OCI-LY1 (cell line): Measurements from ENCODE around the gene PSMD7.
"Not testable (repeated sequence)": the region's sequence is repeated elsewhere in the genome, so short reads cannot be mapped to it uniquely, and the experiment has no call there.

ENCODE experiments used
- H2AFZ ChIP-seq: fragments of 200-600 bp; sonication (generic), shearing (Covaris generic); 2 replicates; pipeline ENCODE4 v1.6.0; 2014; ENCODE audit warnings: antibody characterized with exemption, mild to moderate bottlenecking, low read length
- H3F3A ChIP-seq: fragments of 200-600 bp; sonication (generic), shearing (Covaris generic); 2 replicates; pipeline ENCODE4 v1.6.0; 2014; ENCODE audit warnings: mild to moderate bottlenecking, antibody characterized with exemption, low read length, moderate library complexity; ENCODE audit not compliant: insufficient read depth
- H3K27ac ChIP-seq: fragments of 200-600 bp; sonication (generic); 2 replicates; pipeline ENCODE4 v1.5.1; 2014; ENCODE audit warnings: low read length, mixed run types, mild to moderate bottlenecking, low read depth; ENCODE audit not compliant: poor library complexity, severe bottlenecking
- H3K27me3 ChIP-seq: fragments of 200-600 bp; sonication (generic); 2 replicates; pipeline ENCODE4 v1.6.0; 2014; ENCODE audit warnings: antibody characterized with exemption, mild to moderate bottlenecking, low read length, moderate library complexity; ENCODE audit not compliant: insufficient read depth
- H3K36me3 ChIP-seq: fragments of 200-600 bp; sonication (generic); 2 replicates; pipeline ENCODE4 v1.6.1; 2014; ENCODE audit warnings: mild to moderate bottlenecking, antibody characterized with exemption, low read length, moderate library complexity, mixed read lengths; ENCODE audit not compliant: insufficient read depth
- H3K4me1 ChIP-seq: fragments of 200-600 bp; sonication (generic); 2 replicates; pipeline ENCODE4 v1.5.1; 2014; ENCODE audit warnings: mild to moderate bottlenecking, low read length, moderate library complexity; ENCODE audit not compliant: insufficient read depth, severe bottlenecking
- H3K4me2 ChIP-seq: fragments of 200-600 bp; sonication (generic), shearing (Covaris generic); 2 replicates; pipeline ENCODE4 v1.6.1; 2014; ENCODE audit warnings: low read length
- H3K4me3 ChIP-seq: fragments of 200-600 bp; sonication (generic); 2 replicates; pipeline ENCODE4 v1.5.1; 2014; ENCODE audit warnings: low read length, low read depth, mild to moderate bottlenecking, mixed read lengths; ENCODE audit not compliant: poor library complexity, severe bottlenecking
- H3K79me2 ChIP-seq: fragments of 200-600 bp; shearing (Covaris generic); 2 replicates; pipeline ENCODE4 v1.6.1; 2016; ENCODE audit warnings: mixed run types, low read length, mixed read lengths; ENCODE audit not compliant: insufficient read depth
- H3K9ac ChIP-seq: fragments of 200-600 bp; sonication (generic), shearing (Covaris generic); 2 replicates; pipeline ENCODE4 v1.6.1; 2014; ENCODE audit warnings: mild to moderate bottlenecking, low read length, mixed read lengths
- H3K9me2 ChIP-seq: fragments of 200-600 bp; sonication (generic), shearing (Covaris generic); 2 replicates; pipeline ENCODE4 v1.6.1; 2014; ENCODE audit warnings: low read depth, mild to moderate bottlenecking, low read length, mixed read lengths
- H3K9me3 ChIP-seq: fragments of 200-600 bp; shearing (Covaris generic); 2 replicates; pipeline ENCODE4 v1.6.1; 2014; ENCODE audit warnings: low read length, mixed read lengths
- H4K20me1 ChIP-seq: fragments of 200-600 bp; sonication (generic), shearing (Covaris generic); 2 replicates; pipeline ENCODE4 v1.6.0; 2016; ENCODE audit warnings: mild to moderate bottlenecking, low read length; ENCODE audit not compliant: insufficient read depth

PSMD7 gene

DNA sequence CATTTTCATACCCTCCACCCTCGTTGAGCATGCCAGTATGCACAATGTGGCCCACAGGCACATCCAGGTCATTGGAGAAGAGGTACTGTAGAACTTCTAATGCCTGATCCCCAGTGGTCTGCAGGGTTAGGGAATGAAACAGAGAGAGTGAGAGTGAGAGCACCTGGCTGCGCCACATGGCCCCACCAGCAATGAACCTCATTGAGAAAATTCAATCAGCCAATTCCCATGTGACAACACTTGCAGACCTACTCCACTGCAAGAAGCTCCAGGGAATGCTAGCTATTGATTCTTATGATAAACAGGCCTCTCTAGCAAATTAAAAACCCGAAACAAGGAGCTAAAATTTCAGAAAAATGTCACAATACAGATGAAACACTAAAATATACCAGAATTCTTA lies 40.9 kb downstream of the PSMD7 start:
- H3K4me2 ChIP-seq, H3K4me3 ChIP-seq, H3K27me3 ChIP-seq, H3K79me2 ChIP-seq, H4K20me1 ChIP-seq, H3K27ac ChIP-seq, H3F3A ChIP-seq, H3K9ac ChIP-seq, H3K9me2 ChIP-seq, H3K9me3 ChIP-seq, H2AFZ ChIP-seq, H3K4me1 ChIP-seq: not testable (repeated sequence)
- H3K36me3 ChIP-seq = peaks cover 29% of the 10 kb centered on the region

DNA sequence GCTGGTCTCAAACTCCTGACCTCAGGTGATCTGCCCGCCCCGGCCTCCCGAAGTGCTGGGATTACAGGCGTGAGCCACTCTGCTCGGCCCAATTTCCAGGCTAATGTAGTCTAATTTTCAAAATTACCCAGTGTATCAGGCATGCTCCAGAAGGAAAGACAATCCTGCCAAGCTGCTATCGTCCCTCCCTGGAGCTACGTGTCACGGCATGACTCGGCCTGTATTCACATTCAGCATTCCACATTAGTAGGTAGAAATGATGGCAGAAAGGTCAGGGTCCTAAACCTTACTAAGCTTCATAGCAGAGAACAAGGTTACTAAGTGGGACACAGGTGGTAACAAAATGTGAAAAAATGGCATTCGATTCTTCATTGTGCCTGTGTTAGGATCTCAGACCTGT lies 42.6 kb downstream of the PSMD7 start:
- H3F3A ChIP-seq, H3K4me2 ChIP-seq, H4K20me1 ChIP-seq, H3K9ac ChIP-seq, H3K9me3 ChIP-seq, H3K27me3 ChIP-seq, H3K9me2 ChIP-seq, H3K4me3 ChIP-seq, H3K79me2 ChIP-seq, H3K27ac ChIP-seq, H3K4me1 ChIP-seq, H2AFZ ChIP-seq: not testable (repeated sequence)
- peaks cover 27% of the 10 kb centered on the region for H3K36me3 ChIP-seq

DNA sequence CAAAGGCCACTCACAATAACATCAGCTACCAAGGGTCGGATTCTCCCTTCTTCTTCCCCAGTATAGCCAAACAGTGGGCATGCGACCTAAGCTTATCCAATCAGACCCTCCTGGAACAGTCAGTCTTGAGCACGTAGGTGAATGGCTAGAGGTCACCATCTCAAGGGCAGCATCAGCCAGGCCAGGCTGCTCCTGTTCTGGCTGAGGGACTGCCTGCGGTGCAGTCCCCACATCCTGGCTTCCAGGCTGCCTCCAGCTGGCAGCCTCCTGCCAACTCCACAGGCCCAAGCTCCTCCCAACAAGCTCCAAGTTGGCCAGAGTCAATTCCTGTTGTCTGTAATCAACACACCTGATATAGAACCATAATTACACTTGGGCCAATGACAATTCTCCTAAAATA lies 56.4 kb downstream of the PSMD7 start:
- not testable (repeated sequence) for H3K27ac ChIP-seq, H3K9ac ChIP-seq, H4K20me1 ChIP-seq, H3K4me2 ChIP-seq, H3F3A ChIP-seq, H3K4me3 ChIP-seq, H3K4me1 ChIP-seq, H3K27me3 ChIP-seq, H2AFZ ChIP-seq, H3K9me2 ChIP-seq, H3K79me2 ChIP-seq, H3K9me3 ChIP-seq
- H3K36me3 ChIP-seq = peaks cover 45% of the 10 kb centered on the region
